Measurements from ENCODE around the gene MAP1B.

MAP1B gene

GRCh38 chr5:72130351-72130761 lies 23.1 kb downstream of the MAP1B start:
- Histone ChIP-seq H3F3A (ENCODE audit: insufficient read depth, low read length) (no peaks in the 10 kb centered on the region), H4K20me1 (ENCODE audit: insufficient read depth, low read length) (no peaks in the 10 kb centered on the region), H3K79me2 (ENCODE audit: low read length) (no peaks in the 10 kb centered on the region), H3K9me3 (replicated peaks; ENCODE audit: insufficient read depth, low read length) (no peaks in the 10 kb centered on the region), H3K36me3 (replicated peaks; ENCODE audit: insufficient read depth, low read length) (no peaks in the 10 kb centered on the region), H3K9ac (ENCODE audit: low read length) (no peak overlapping the region), H3K4me2 (ENCODE audit: low read depth, low read length) (no peak overlapping the region), H3K9me2 (replicated peaks; ENCODE audit: insufficient read depth, low read length) (no peaks in the 10 kb centered on the region), H3K27me3 (replicated peaks; ENCODE audit: insufficient read depth, low read length) (no peaks in the 10 kb centered on the region), H3K4me3 (ENCODE audit: low read length) (no peak overlapping the region), H3K4me1 (ENCODE audit: low read length) (no peaks in the 10 kb centered on the region), H3K27ac (ENCODE audit: low read length) (no peak overlapping the region), H2AFZ (ENCODE audit: low read length) (no peak overlapping the region)
- TF ChIP-seq EZH2 (optimal IDR thresholded peaks at IDR 0.05; ENCODE audit: low read depth, low read length) (no peak), EZH2phosphoT487 (IDR thresholded peaks at IDR 0.05; ENCODE audit: low read length) (no peak), CTCF (IDR thresholded peaks at IDR 0.05; ENCODE audit: low read length) (no peak)
- DNase-seq = no peak

- H3K79me2 ChIP-seq (ENCODE audit: low read length) = no peaks in the 10 kb centered on the region
- H4K20me1 ChIP-seq (ENCODE audit: insufficient read depth, low read length) = no peaks in the 10 kb centered on the region
- no peak overlapping the region for H3K4me3 ChIP-seq (ENCODE audit: low read length)
- no peak overlapping the region for H3K27ac ChIP-seq (ENCODE audit: low read length)
- H2AFZ ChIP-seq (ENCODE audit: low read length) = no peak overlapping the region
- H3K9ac ChIP-seq (ENCODE audit: low read length) = no peak overlapping the region
- H3K36me3 ChIP-seq (replicated peaks; ENCODE audit: insufficient read depth, low read length) = no peaks in the 10 kb centered on the region
- H3K4me1 ChIP-seq (ENCODE audit: low read length) = no peaks in the 10 kb centered on the region
- DNase-seq = no peak
- no peaks in the 10 kb centered on the region for H3K27me3 ChIP-seq (replicated peaks; ENCODE audit: insufficient read depth, low read length)
- H3K4me2 ChIP-seq (ENCODE audit: low read depth, low read length) = no peak overlapping the region
- no peak for TF ChIP-seq EZH2phosphoT487 (IDR thresholded peaks at IDR 0.05; ENCODE audit: low read length)
- TF ChIP-seq EZH2 (optimal IDR thresholded peaks at IDR 0.05; ENCODE audit: low read depth, low read length) = no peak
- no peak for TF ChIP-seq CTCF (IDR thresholded peaks at IDR 0.05; ENCODE audit: low read length)
- H3K9me3 ChIP-seq (replicated peaks; ENCODE audit: insufficient read depth, low read length) = no peaks in the 10 kb centered on the region
- no peaks in the 10 kb centered on the region for H3F3A ChIP-seq (ENCODE audit: insufficient read depth, low read length)
- no peaks in the 10 kb centered on the region for H3K9me2 ChIP-seq (replicated peaks; ENCODE audit: insufficient read depth, low read length)
Measured at GRCh38 chr5:72133212-72133990, 26.1 kb downstream of the MAP1B start.

DNA sequence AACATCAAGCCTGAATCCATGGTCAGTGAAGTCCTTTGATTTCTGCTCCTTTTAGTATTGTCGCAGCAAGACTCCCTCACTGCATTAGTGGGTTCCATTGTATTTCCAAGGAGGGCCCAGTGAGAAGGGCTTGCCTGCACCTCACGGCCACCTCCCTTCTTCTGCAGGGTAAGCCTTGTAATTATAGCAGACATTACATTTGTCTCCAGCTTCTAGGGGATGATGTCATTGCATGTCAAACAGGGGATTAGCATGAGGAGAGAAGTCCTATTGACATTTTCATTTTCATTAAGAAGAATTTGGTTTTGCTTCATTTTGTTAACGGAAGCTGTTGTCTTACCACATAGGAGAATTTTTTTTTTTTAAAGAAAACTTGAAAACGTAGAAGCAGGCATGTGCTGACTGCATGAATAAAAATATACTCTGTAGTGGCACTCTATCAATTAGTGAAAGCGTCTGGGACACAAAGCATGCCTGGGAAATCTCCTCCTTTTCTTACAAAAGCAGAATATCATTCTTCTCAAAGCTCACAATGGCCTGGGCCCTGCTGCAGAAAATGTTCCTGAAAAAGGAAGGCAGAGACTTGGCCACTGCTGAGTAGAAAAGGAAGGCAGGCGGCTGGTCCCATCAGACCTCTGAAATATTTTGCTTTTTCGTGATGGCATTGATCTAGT lies 27.1 kb downstream of the MAP1B start:
- Histone ChIP-seq H3K9ac (ENCODE audit: low read length) (no peak overlapping the region), H3K36me3 (replicated peaks; ENCODE audit: insufficient read depth, low read length) (no peaks in the 10 kb centered on the region), H3K9me3 (replicated peaks; ENCODE audit: insufficient read depth, low read length) (no peaks in the 10 kb centered on the region), H2AFZ (ENCODE audit: low read length) (no peak overlapping the region), H3K4me2 (ENCODE audit: low read depth, low read length) (no peak overlapping the region), H3F3A (ENCODE audit: insufficient read depth, low read length) (no peaks in the 10 kb centered on the region), H3K4me3 (ENCODE audit: low read length) (no peak overlapping the region), H3K79me2 (ENCODE audit: low read length) (no peaks in the 10 kb centered on the region), H4K20me1 (ENCODE audit: insufficient read depth, low read length) (no peaks in the 10 kb centered on the region), H3K27me3 (replicated peaks; ENCODE audit: insufficient read depth, low read length) (no peaks in the 10 kb centered on the region), H3K9me2 (replicated peaks; ENCODE audit: insufficient read depth, low read length) (no peaks in the 10 kb centered on the region), H3K4me1 (ENCODE audit: low read length) (no peaks in the 10 kb centered on the region), H3K27ac (ENCODE audit: low read length) (no peak overlapping the region)
- TF ChIP-seq EZH2phosphoT487 (IDR thresholded peaks at IDR 0.05; ENCODE audit: low read length) (no peak), CTCF (IDR thresholded peaks at IDR 0.05; ENCODE audit: low read length) (no peak), EZH2 (optimal IDR thresholded peaks at IDR 0.05; ENCODE audit: low read depth, low read length) (no peak)
- no peak for DNase-seq

Measured in MM.1S (cell line).